Progenitor cell of endocrine pancreas (in vitro differentiated cells): ENCODE results near the gene LDHA. TPM values are rescaled to one million over a fixed set of nuclear protein-coding genes. Genes with fewer than 3 reads are reported as not detected.

Experiments
- DNase-seq: peaks from one replicate; pipeline ENCODE4 v3.0.0; 2021; ENCODE audit warnings: low spot score; ENCODE audit not compliant: unreplicated experiment
- H3K27ac Mint-ChIP-seq: 2 replicates; pipeline ENCODE4 v1.8.0; 2021; ENCODE audit warnings: mild to moderate bottlenecking, moderate library complexity, mixed read lengths
- H3K27me3 Mint-ChIP-seq: 2 replicates; pipeline ENCODE4 v1.8.0; 2021; ENCODE audit warnings: mixed read lengths
- H3K36me3 Mint-ChIP-seq: 2 replicates; pipeline ENCODE4 v1.8.0; 2022; ENCODE audit warnings: mixed read lengths; ENCODE audit not compliant: insufficient read depth
- H3K4me1 Mint-ChIP-seq: 2 replicates; pipeline ENCODE4 v1.8.0; 2021; ENCODE audit warnings: low read depth, mixed read lengths
- H3K4me3 Mint-ChIP-seq: 2 replicates; pipeline ENCODE4 v1.8.0; 2021; ENCODE audit warnings: low read depth, mild to moderate bottlenecking, moderate library complexity, mixed read lengths
- H3K9me3 Mint-ChIP-seq: 2 replicates; pipeline ENCODE4 v1.8.0; 2021; ENCODE audit warnings: low read depth, mixed read lengths
- CTCF ChIP-seq: fragments of 200-600 bp; sonication (generic); IDR thresholded peaks from one replicate; pipeline ENCODE4 v1.5.0; 2021; ENCODE audit warnings: antibody characterized with exemption, mild to moderate bottlenecking; ENCODE audit not compliant: unreplicated experiment
- total RNA-seq: library from RNA; stranded (reverse); gene quantifications from 2 replicates; pipeline ENCODE4 v1.2.1, GENCODE V29; 2021

Gene LDHA
- total RNA-seq, 1 donor from 2014 or later = 60.6 TPM

- no peak overlapping the region for H3K4me3 Mint-ChIP-seq
- H3K9me3 Mint-ChIP-seq = no peaks in the 10 kb centered on the region
- H3K27me3 Mint-ChIP-seq = no peaks in the 10 kb centered on the region
- H3K4me1 Mint-ChIP-seq = no peaks in the 10 kb centered on the region
- peaks cover 8% of the 10 kb centered on the region for H3K36me3 Mint-ChIP-seq
- no peak for TF ChIP-seq CTCF
- no peak for DNase-seq
- H3K27ac Mint-ChIP-seq = no peak overlapping the region
Observed at GRCh38 chr11:18369398-18369797, 25.0 kb upstream of the LDHA start.

GRCh38 chr11:18371279-18371678 lies 23.1 kb upstream of the LDHA start:
- Mint-ChIP-seq H3K27ac (no peak overlapping the region), H3K27me3 (no peaks in the 10 kb centered on the region), H3K36me3 (peaks cover 3% of the 10 kb centered on the region), H3K4me1 (no peaks in the 10 kb centered on the region), H3K4me3 (no peak overlapping the region), H3K9me3 (no peaks in the 10 kb centered on the region)
- DNase-seq = no peak
- no peak for TF ChIP-seq CTCF

- Mint-ChIP-seq H3K36me3 (no peaks in the 10 kb centered on the region), H3K27me3 (no peaks in the 10 kb centered on the region), H3K4me3 (no peak overlapping the region), H3K9me3 (no peaks in the 10 kb centered on the region), H3K4me1 (no peaks in the 10 kb centered on the region), H3K27ac (no peak overlapping the region)
- DNase-seq = no peak
- TF ChIP-seq CTCF = no peak
Observed at GRCh38 chr11:18372201-18372600, 22.2 kb upstream of the LDHA start.

GRCh38 chr11:18374956-18375355 lies 19.4 kb upstream of the LDHA start:
- Mint-ChIP-seq H3K9me3 (no peaks in the 10 kb centered on the region), H3K4me3 (no peak overlapping the region), H3K27me3 (no peaks in the 10 kb centered on the region), H3K36me3 (no peaks in the 10 kb centered on the region), H3K27ac (no peak overlapping the region), H3K4me1 (no peaks in the 10 kb centered on the region)
- DNase-seq = no peak
- TF ChIP-seq CTCF = no peak

- Mint-ChIP-seq H3K27ac (peak overlapping the region; percentile 63), H3K4me1 (no peaks in the 10 kb centered on the region), H3K27me3 (no peaks in the 10 kb centered on the region), H3K36me3 (no peaks in the 10 kb centered on the region), H3K9me3 (no peaks in the 10 kb centered on the region), H3K4me3 (no peak overlapping the region)
- no peak for TF ChIP-seq CTCF
- DNase-seq = no peak
Observed at GRCh38 chr11:18375941-18376340, 18.4 kb upstream of the LDHA start.
